GM21619 (cell line): ENCODE results near the gene RBFOX2.
"Not testable (repeated sequence)": the region's sequence is repeated elsewhere in the genome, so short reads cannot be mapped to it uniquely, and the experiment has no call there.

Experiments used
- ATAC-seq: cut with Tn5 transposase; IDR thresholded peaks from one replicate; pipeline ENCODE4 v1.9.1; 2021; ENCODE audit not compliant: unreplicated experiment

RBFOX2 gene

GRCh38 chr22:35837101-35837727 is 191.4 kb downstream of the RBFOX2 start:
- ATAC-seq = no peak

- ATAC-seq = no peak
These were observed 192.5 kb downstream of the RBFOX2 start for GRCh38 chr22:35835998-35836691.

DNA sequence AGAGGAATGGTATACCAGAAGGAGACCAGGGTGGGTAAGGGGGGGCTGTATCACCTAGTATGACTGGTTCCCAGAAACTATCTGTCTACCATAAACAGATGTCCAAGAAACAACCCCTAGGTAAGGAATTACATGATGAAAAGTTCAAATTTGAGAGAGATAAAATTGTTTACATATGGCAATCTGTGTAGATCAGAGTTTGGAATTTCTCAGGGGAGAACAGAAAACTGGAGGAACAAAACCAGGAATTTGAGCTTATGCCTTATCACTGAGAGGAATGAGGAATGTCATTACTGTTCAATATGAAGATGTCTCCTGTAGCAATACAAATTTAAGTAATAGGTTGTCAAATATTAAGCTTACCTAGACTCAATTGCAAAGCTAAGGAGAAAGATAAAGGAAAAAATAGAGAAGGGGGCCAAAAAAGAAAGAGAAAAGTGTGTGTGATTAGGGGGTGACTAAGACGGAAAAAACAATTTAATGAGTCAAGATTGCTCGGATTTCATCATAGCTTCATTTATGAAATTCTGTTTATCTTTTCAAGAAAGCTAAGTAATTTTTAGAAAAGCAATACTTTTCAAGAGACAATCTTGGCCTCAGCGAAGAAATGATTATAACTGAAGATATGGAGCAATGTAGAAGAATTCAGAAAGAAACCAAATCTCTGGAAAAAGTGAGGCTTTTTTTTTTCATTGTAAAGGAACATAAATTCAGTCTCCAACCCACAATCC is 193.2 kb downstream of the RBFOX2 start:
- no peak for ATAC-seq

GRCh38 chr22:35834061-35834460 is 194.6 kb downstream of the RBFOX2 start:
- no peak for ATAC-seq

DNA sequence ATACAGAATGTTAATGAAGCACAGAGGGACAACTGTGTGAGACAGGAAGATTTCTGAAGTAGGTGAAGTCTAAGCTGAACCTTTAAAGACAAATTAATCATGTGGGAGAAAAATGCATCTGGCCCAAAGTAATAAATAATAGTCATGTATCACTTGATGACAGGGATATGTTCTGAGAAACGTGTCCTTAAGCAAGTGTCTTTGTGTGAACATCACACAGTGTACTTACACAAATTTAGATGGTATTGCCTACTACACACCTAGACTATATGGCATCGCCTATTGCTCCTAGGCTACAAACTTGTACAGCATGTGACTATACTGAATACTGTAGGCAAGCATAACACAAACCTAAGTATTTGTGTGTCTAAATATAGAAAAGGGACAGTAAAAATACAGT is 198.3 kb downstream of the RBFOX2 start:
- ATAC-seq = no peak

GRCh38 chr22:35824256-35824655 is 204.4 kb downstream of the RBFOX2 start:
- no peak for ATAC-seq

GRCh38 chr22:35821654-35822053 is 207.0 kb downstream of the RBFOX2 start:
- ATAC-seq = no peak

- no peak for ATAC-seq
These were observed 209.2 kb downstream of the RBFOX2 start for GRCh38 chr22:35819421-35819820.

DNA sequence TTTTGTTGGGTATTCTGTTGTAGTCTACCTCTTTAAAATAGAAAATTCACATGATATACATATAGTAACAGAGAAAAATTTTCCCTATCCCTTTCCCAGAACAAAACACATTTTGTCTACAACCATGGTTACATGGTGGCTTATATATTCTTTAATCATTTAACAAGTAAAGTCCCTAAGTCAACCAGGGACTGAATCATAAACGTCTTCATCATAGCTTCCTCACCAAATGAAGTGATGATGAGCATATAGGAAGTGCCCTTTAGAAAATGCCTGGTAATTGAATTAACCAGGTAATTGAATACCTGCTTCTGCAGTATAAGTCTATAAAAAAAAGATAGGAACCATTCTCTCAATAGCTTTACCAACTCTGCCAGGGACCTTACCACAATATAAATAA is 209.7 kb downstream of the RBFOX2 start:
- no peak for ATAC-seq

GRCh38 chr22:35812600-35812999 is 216.0 kb downstream of the RBFOX2 start:
- no peak for ATAC-seq

DNA sequence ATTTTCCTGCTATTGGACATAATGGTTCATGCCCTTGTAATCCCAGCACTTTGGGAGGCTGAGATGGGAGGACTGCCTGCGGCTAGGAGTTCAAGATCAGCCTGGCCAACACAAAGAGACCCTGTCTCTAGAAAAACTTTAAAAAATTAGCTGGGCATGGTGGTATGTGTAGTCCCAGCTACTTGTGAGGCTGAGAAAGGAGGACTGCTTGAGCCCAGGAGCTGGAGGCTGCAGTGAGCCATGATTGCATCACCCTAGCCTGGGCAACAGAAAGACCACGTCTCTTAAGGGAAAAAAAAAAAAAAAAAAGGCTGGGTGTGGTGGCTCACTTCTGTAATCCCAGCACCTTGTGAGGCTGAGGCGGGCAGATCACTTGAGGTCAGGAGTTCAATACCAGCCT is 217.0 kb downstream of the RBFOX2 start:
- ATAC-seq = no peak

- no peak for ATAC-seq
These were observed 218.8 kb downstream of the RBFOX2 start for GRCh38 chr22:35809816-35810215.

GRCh38 chr22:35808377-35808776 is 220.2 kb downstream of the RBFOX2 start:
- no peak for ATAC-seq

GRCh38 chr22:35806668-35807067 is 222.0 kb downstream of the RBFOX2 start:
- ATAC-seq = not testable (repeated sequence)

DNA sequence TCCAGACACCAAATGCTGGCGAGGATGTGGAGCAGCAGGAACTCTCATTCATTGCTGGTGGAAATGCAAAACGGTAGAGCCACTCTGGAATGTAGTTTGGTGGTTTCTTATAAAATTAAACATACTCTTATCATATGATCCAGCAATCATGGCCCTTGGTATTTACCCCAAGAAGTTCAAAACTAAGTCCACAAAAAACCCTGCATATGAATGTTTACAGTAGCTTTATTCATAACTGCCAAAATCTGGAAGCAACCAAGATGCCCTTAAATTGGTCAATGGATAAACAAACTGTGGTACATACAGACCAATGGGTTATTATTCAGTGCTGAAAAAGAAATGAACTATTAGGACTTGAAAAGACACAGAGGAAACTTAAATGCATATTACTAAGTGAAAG is 223.2 kb downstream of the RBFOX2 start:
- no peak for ATAC-seq

DNA sequence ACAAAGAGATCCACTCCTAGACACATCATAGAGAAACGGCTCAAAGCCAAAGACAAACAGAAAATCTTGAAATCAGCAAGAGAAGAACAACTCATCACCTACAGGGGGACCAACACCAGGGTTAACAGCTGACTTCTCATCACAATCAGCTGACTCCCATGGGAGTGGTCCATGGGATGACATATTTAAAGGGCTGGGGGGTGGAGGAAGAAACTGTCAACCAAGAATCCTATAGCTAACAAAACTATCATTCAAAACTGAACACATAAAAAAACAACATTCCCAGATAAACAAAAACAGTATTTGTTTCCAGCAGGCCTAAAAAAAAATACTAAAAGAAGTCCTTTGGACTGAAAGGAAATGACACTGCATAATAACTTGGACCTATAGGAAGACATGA is 224.2 kb downstream of the RBFOX2 start:
- ATAC-seq = no peak

DNA sequence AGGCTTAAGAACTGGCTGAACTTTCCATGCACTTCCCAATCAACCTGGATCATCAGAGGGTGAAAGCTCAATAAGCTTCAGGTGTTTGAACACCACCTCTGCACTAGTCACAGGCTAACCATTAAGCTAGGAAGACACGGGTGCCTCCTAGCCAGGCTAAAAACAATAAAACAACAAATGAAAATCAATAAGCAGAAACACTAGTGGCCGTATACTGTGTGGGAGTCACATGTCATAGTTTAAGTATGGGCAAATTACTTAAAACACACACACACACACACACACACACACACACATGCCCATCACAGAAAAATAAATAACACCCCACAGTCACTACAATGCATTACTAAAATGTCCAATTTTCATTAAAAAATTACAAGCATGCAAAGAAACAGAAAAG is 225.7 kb downstream of the RBFOX2 start:
- no peak for ATAC-seq

- ATAC-seq = not testable (repeated sequence)
These were observed 227.3 kb downstream of the RBFOX2 start for GRCh38 chr22:35801301-35801700.

- ATAC-seq = no peak
These were observed 229.5 kb downstream of the RBFOX2 start for GRCh38 chr22:35799150-35799549.

- no peak for ATAC-seq
These were observed 231.2 kb downstream of the RBFOX2 start for GRCh38 chr22:35797411-35797810.

- ATAC-seq = no peak
These were observed 233.1 kb downstream of the RBFOX2 start for GRCh38 chr22:35795476-35795875.

GRCh38 chr22:35792506-35792905 is 236.1 kb downstream of the RBFOX2 start:
- no peak for ATAC-seq
